ENCODE data around the gene TBX15.

GRCh38 chr1:118963138-118963455 lies 25.0 kb downstream of the TBX15 start:
- no peak for TF ChIP-seq POLR2A (IDR thresholded peaks at IDR 0.05)
- TF ChIP-seq CTCF (IDR thresholded peaks at IDR 0.05): no peak

Data from thyroid gland (tissue), 4 donors.